NCI-H446 (cell line): ENCODE results near the gene FTCD.
"Not testable (repeated sequence)": the region's sequence is repeated elsewhere in the genome, so short reads cannot be mapped to it uniquely, and the experiment has no call there.

Source experiments
- DNase-seq, 2 experiments: peaks; one replicate each; lab custom pipeline; 2025; lab: John Stamatoyannopoulos, UW

The FTCD gene

GRCh38 chr21:46155514-46156377, at the start of gene FTCD:
FTCD (minus strand) TSS chr21:46155579; CDS start chr21:46155523, 56 bp downstream.
- no peak for DNase-seq

- DNase-seq = no peak
Measured at GRCh38 chr21:46205166-46205565, 49.8 kb upstream of the FTCD start.

GRCh38 chr21:46203203-46203600, 47.8 kb upstream of the FTCD start:
- DNase-seq = no peak

- DNase-seq = no peak
Measured at GRCh38 chr21:46202592-46203202, 47.3 kb upstream of the FTCD start.

GRCh38 chr21:46200877-46201803, 45.8 kb upstream of the FTCD start:
- not testable (repeated sequence) for DNase-seq

GRCh38 chr21:46199436-46200373, 44.3 kb upstream of the FTCD start:
- DNase-seq = no peak

GRCh38 chr21:46196733-46197132, 41.4 kb upstream of the FTCD start:
- DNase-seq = no peak

- no peak for DNase-seq
Measured at GRCh38 chr21:46195595-46196195, 40.3 kb upstream of the FTCD start.

GRCh38 chr21:46194374-46195334, 39.3 kb upstream of the FTCD start:
- no peak for DNase-seq

- no peak for DNase-seq
Measured at GRCh38 chr21:46193829-46194373, 38.5 kb upstream of the FTCD start.

- no peak for DNase-seq
Measured at GRCh38 chr21:46191686-46192575, 36.6 kb upstream of the FTCD start.

- DNase-seq = no peak
Measured at GRCh38 chr21:46191257-46191685, 35.9 kb upstream of the FTCD start.

GRCh38 chr21:46190491-46191131, 35.2 kb upstream of the FTCD start:
- DNase-seq = no peak

GRCh38 chr21:46189959-46190490, 34.6 kb upstream of the FTCD start:
- DNase-seq = no peak

GRCh38 chr21:46189213-46189958, 34.0 kb upstream of the FTCD start:
- DNase-seq = no peak
